Heart left ventricle (tissue), 16 donors: ENCODE results near the gene DAAM2. TPM values are rescaled to one million over a fixed set of nuclear protein-coding genes. Genes with fewer than 3 reads are reported as not detected.

Experiments
- ATAC-seq, 4 donors: fragments of 200-7000 bp; cut with Tn5 transposase; one replicate each; pipeline ENCODE4 v1.9.1; 2020 to 2022; ENCODE audit warnings: moderate library complexity in 4 of 4, mild to moderate bottlenecking in 3 of 4, moderate number of reproducible peaks in 1 of 4
- DNase-seq, 5 donors: peaks; one replicate each; pipeline ENCODE4 v3.0.0-alpha.2; 2020
- H3K27ac ChIP-seq, 12 donors: fragments of 200-600 bp; sonication (generic) in 4 of 12; one replicate each; pipeline versions ENCODE4 v1.5.0 to v1.8.0; 2016 to 2022; ENCODE audit warnings: mild to moderate bottlenecking in 2 of 12
- H3K27me3 ChIP-seq, 9 donors: fragments of 200-600 bp; sonication (generic) in 2 of 9; one replicate each; pipeline versions ENCODE4 v1.5.1 to v1.8.0; 2016 to 2022; ENCODE audit warnings: mild to moderate bottlenecking in 3 of 9
- H3K36me3 ChIP-seq, 9 donors: fragments of 200-600 bp; sonication (generic) in 2 of 9; one replicate each; pipeline versions ENCODE4 v1.5.0 to v1.8.0; 2018 to 2022; ENCODE audit warnings: mild to moderate bottlenecking in 2 of 9
- H3K4me1 ChIP-seq, 12 donors: fragments of 200-600 bp; sonication (generic) in 4 of 12; one replicate each; pipeline versions ENCODE4 v1.5.0 to v1.8.0; 2016 to 2022; ENCODE audit warnings: mild to moderate bottlenecking in 3 of 12
- H3K4me3 ChIP-seq, 12 donors: fragments of 200-600 bp; sonication (generic) in 4 of 12; one replicate each; pipeline versions ENCODE4 v1.5.0 to v1.8.0; 2017 to 2022; ENCODE audit warnings: mild to moderate bottlenecking in 9 of 12, moderate library complexity in 4 of 12
- H3K9me3 ChIP-seq, 12 donors: fragments of 200-600 bp; sonication (generic) in 4 of 12; one replicate each; pipeline versions ENCODE4 v1.5.0 to v1.8.0; 2016 to 2022; ENCODE audit warnings: mild to moderate bottlenecking in 1 of 12
- POLR2A ChIP-seq, 2 donors: fragments of 450-650 bp; IDR thresholded peaks; one replicate each; pipeline ENCODE4 v1.6.1; 2017; ENCODE audit warnings: antibody characterized with exemption in 2 of 2, mild to moderate bottlenecking in 2 of 2, moderate library complexity in 2 of 2
- WGBS, 4 donors: extraction: QIAGEN DNeasy Blood & Tissue Kit in 2 of 4; methylation state at CpG; one replicate each; pipeline versions ENCODE4 v1.1.5 to v1.1.7; 2013 to 2018; 5-methylcytosine and 5-hydroxymethylcytosine counted together
- intact Hi-C, 10 donors: fragments of 100-400 bp; cut with DNase I; formaldehyde crosslinking; loops; one replicate each; pipeline versions ENCODE4 v1.11.1 to v1.14.2; 2022
- polyA plus RNA-seq, 2 donors: library from polyadenylated mRNA; stranded (reverse); fragments of 200-250 nt; gene quantifications; one replicate each; pipeline ENCODE4 v1.2.3, GENCODE V29; 2013
- total RNA-seq, 9 donors: library from RNA; depleted of rRNA in 2 of 9; stranded (reverse); fragments of >200 nt in 2 of 9; fragmentation: NEBNext Ultra II Directional in 3 of 9; extraction: Animal tissue kit (Norgen Biotek cat#: 25700) in 3 of 9; gene quantifications; one replicate each; pipeline versions ENCODE4 v1.1.0 to v1.2.4, GENCODE V29; 2016 to 2023
- TF ChIP-seq, protein P1 (sequence below), 12 donors: fragments of 200-600 bp; sonication (generic) in 4 of 12; IDR thresholded peaks; one replicate each; pipeline versions ENCODE4 v1.5.0 to v1.8.0; 2018 to 2022; ENCODE audit warnings: antibody characterized with exemption in 12 of 12, mild to moderate bottlenecking in 5 of 12
- donor health status: ischemic (EF 13 %, LVEDD 7.1; RV severe dilation, severe dysfunction).
- donor health status: healthy with polysubstance abuse.
- donor health status: DM: no; HTN: yes; CAD: no.
- donor health status: DM: no; HTN: no; CAD: no.
- donor health status: ischemic (EF 25% LVEDD 6.9; RV normal size, moderate dysfunction).
- donor health status: ischemic (EF 25% LVEDD 5.7; RV mildly dilated, moderate dysfunction).
- donor health status: healthy.
- donor health status: DM: yes; HTN: yes; CAD: no.
- donor health status: ischemic (EF 35%, LVEDD 5.7; RV mildly dilated, moderate dysfunction).
- donor health status: nonischemic (EF 11% LVEDD 7.7; RV severe dilation, severe dysfunction).
- donor health status: DM: yes; HTN: yes; CAD: no.
- donor health status: PGD.
- donor health status: ischemic (EF 29% LVEDD 5.4; RV normal size, mild dysfunction).
- donor health status: nonischemic (EF 23%, LVEDD 6.1; RV moderate dilation, normal function).

Gene DAAM2
- total and polyA plus RNA-seq, 11 donors: 6.4 to 20.9 (median 13.6) TPM

DNA sequence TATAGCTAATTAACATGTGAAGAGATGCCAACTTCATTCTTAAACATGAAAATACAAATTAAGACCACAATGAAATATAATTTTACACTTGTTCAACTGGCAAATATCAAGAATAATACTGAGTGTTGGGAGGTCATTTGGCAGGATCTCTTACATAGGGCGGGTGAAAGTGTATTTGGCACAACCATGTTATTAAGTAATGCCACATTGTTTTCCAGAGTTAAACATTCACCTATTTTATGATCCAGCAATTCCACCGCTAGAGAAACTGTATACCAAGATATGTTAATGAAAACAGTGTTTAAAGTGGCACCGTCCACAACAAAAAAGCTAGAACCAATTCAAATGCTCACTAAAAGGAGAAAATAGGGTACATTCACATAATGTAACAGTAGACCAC lies 128.0 kb downstream of the DAAM2 start:
- no peak for DNase-seq
- Histone ChIP-seq H3K27ac (no peak overlapping the region), H3K27me3 (no peaks in the 10 kb centered on the region), H3K4me3 (no peak overlapping the region), H3K36me3 (peaks cover 0 to 97% (median 78%) of the 10 kb centered on the region in 9 donors), H3K9me3 (no peaks in the 10 kb centered on the region), H3K4me1 (peaks cover 0 to 21% (median 5%) of the 10 kb centered on the region in 12 donors)
- intact Hi-C loops: no loop called here
- TF ChIP-seq, protein P1, sequence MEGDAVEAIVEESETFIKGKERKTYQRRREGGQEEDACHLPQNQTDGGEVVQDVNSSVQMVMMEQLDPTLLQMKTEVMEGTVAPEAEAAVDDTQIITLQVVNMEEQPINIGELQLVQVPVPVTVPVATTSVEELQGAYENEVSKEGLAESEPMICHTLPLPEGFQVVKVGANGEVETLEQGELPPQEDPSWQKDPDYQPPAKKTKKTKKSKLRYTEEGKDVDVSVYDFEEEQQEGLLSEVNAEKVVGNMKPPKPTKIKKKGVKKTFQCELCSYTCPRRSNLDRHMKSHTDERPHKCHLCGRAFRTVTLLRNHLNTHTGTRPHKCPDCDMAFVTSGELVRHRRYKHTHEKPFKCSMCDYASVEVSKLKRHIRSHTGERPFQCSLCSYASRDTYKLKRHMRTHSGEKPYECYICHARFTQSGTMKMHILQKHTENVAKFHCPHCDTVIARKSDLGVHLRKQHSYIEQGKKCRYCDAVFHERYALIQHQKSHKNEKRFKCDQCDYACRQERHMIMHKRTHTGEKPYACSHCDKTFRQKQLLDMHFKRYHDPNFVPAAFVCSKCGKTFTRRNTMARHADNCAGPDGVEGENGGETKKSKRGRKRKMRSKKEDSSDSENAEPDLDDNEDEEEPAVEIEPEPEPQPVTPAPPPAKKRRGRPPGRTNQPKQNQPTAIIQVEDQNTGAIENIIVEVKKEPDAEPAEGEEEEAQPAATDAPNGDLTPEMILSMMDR (IDR thresholded peaks at IDR 0.05): no peak
- TF ChIP-seq POLR2A (IDR thresholded peaks at IDR 0.05): no peak
- 87 to 96% (median 91%) methylated on average over 3 of the region's 3 CpGs for WGBS, 4 donors
- ATAC-seq: no peak

GRCh38 chr6:39922821-39923220 lies 130.6 kb downstream of the DAAM2 start:
- TF ChIP-seq POLR2A (IDR thresholded peaks at IDR 0.05): no peak
- TF ChIP-seq, protein P1 (IDR thresholded peaks at IDR 0.05): no peak
- intact Hi-C loops: no loop called here
- 86 to 95% (median 89%) methylated on average over 5 of the region's 5 CpGs for WGBS, 4 donors
- Histone ChIP-seq H3K27ac (no peak overlapping the region), H3K4me1 (peaks cover 0 to 28% (median 14%) of the 10 kb centered on the region in 12 donors), H3K4me3 (no peak overlapping the region), H3K36me3 (peaks cover 0 to 83% (median 64%) of the 10 kb centered on the region in 9 donors), H3K27me3 (no peaks in the 10 kb centered on the region), H3K9me3 (no peaks in the 10 kb centered on the region)
- ATAC-seq (no peak), DNase-seq (no peak)

GRCh38 chr6:39923394-39923793 lies 131.2 kb downstream of the DAAM2 start:
- H3K4me1 ChIP-seq: peaks cover 0 to 34% (median 18%) of the 10 kb centered on the region in 12 donors
- peak overlapping the region in 1 of 12 donors; percentile 24 for H3K27ac ChIP-seq
- no peak for TF ChIP-seq POLR2A (IDR thresholded peaks at IDR 0.05)
- TF ChIP-seq, protein P1 (IDR thresholded peaks at IDR 0.05): no peak
- 50 to 83% (median 68%) methylated on average over 1 to 5 of the region's 5 CpGs for WGBS, 4 donors
- H3K9me3 ChIP-seq: no peaks in the 10 kb centered on the region
- peak in 2 of 5 donors; percentile 65 to 83 for DNase-seq
- no peaks in the 10 kb centered on the region for H3K27me3 ChIP-seq
- intact Hi-C loops: no loop called here
- ATAC-seq: peak; percentile 25 to 95 (median 86)
- no peak overlapping the region for H3K4me3 ChIP-seq
- peaks cover 0 to 77% (median 60%) of the 10 kb centered on the region in 9 donors for H3K36me3 ChIP-seq

- peak overlapping the region in 1 of 12 donors; percentile 24 for H3K27ac ChIP-seq
Observed at GRCh38 chr6:39923861-39924260, 131.7 kb downstream of the DAAM2 start.

More at GRCh38 chr6:39923861-39924260, 131.7 kb downstream of the DAAM2 start:
- ATAC-seq: no peak
- Histone ChIP-seq H3K4me1 (peaks cover 0 to 39% (median 19%) of the 10 kb centered on the region in 12 donors), H3K9me3 (no peaks in the 10 kb centered on the region), H3K36me3 (peaks cover 0 to 74% (median 58%) of the 10 kb centered on the region in 9 donors), H3K4me3 (no peak overlapping the region), H3K27me3 (no peaks in the 10 kb centered on the region)
- TF ChIP-seq POLR2A (IDR thresholded peaks at IDR 0.05): no peak
- TF ChIP-seq, protein P1 (IDR thresholded peaks at IDR 0.05): no peak
- no peak for DNase-seq
- WGBS, 4 donors: 76 to 87% (median 82%) methylated on average over 6 of the region's 6 CpGs
- intact Hi-C loops: no loop called here
